ENCODE data around the gene CNTNAP1. TPM values are rescaled to one million over a fixed set of nuclear protein-coding genes. Genes with fewer than 3 reads are reported as not detected.
A peak's percentile ranks its signal among the peaks of the same experiment; 100 is the strongest.

The CNTNAP1 gene
- total and polyA plus RNA-seq, 8 donors: 0.76 to 13.3 (median 7.6) TPM

DNA sequence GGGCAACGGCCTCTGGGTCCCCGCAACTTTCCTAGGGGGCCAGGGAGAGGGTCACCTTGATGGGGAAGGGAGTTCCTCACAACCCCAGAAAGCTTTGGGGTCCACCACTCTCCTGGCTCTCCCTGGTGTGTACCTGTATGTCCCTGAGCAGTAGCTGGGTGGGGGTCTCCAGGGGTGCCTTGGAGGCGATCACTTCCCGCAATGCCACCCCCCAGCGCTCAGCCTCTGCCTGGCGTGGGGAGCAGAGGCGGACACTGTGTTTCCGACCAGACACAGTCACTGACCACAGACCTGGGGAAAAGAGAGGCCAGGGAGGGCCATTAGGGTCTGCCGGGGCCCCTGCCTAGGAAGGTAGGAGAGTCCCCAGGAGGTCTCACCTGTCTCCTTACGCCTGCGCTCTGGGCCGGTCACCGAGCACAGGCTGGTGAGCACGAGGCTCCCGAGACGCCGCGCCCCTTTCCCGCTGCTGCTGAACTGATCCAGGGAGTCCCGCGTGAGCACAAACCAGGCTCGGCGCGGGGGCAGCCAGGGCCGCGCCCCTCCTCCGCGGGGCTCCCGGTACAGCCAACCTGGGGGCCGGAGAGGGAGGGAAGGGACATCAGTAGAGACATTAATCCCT is 9.0 kb upstream of the CNTNAP1 start:
- no peaks in the 10 kb centered on the region for H3K9me3 ChIP-seq
- peaks cover 43 to 86% (median 73%) of the 10 kb centered on the region in 4 donors for H3K4me1 ChIP-seq
- peaks cover 0 to 54% (median 0%) of the 10 kb centered on the region in 3 donors for H3K27me3 ChIP-seq
- peaks cover 44 to 54% (median 53%) of the 10 kb centered on the region in 4 donors for H3K36me3 ChIP-seq
- peak in 1 of 2 donors; percentile 37 for DNase-seq
- intact Hi-C loops (cut with DNase I; ENCODE audit: low total_unique reads): no loop called here
- 49 to 63% (median 50%) methylated on average over 20 to 30 of the region's 30 CpGs for WGBS, 5 donors
- no peak for TF ChIP-seq POLR2A (IDR thresholded peaks at IDR 0.05)
- no peak for TF ChIP-seq POLR2AphosphoS5 (IDR thresholded peaks at IDR 0.05)
- TF ChIP-seq, protein P1, sequence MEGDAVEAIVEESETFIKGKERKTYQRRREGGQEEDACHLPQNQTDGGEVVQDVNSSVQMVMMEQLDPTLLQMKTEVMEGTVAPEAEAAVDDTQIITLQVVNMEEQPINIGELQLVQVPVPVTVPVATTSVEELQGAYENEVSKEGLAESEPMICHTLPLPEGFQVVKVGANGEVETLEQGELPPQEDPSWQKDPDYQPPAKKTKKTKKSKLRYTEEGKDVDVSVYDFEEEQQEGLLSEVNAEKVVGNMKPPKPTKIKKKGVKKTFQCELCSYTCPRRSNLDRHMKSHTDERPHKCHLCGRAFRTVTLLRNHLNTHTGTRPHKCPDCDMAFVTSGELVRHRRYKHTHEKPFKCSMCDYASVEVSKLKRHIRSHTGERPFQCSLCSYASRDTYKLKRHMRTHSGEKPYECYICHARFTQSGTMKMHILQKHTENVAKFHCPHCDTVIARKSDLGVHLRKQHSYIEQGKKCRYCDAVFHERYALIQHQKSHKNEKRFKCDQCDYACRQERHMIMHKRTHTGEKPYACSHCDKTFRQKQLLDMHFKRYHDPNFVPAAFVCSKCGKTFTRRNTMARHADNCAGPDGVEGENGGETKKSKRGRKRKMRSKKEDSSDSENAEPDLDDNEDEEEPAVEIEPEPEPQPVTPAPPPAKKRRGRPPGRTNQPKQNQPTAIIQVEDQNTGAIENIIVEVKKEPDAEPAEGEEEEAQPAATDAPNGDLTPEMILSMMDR (IDR thresholded peaks at IDR 0.05): no peak
- no peak for TF ChIP-seq EP300 (IDR thresholded peaks at IDR 0.05)
- peak overlapping the region; percentile 9 to 99 (median 96) for H3K27ac ChIP-seq
- peak overlapping the region; percentile 85 to 96 (median 90) for H3K4me3 ChIP-seq

- Histone ChIP-seq H3K4me3 (peak overlapping the region; percentile 85 to 96 (median 90)), H3K9me3 (no peaks in the 10 kb centered on the region), H3K36me3 (peaks cover 43 to 47% (median 45%) of the 10 kb centered on the region in 4 donors), H3K27me3 (peaks cover 0 to 54% (median 0%) of the 10 kb centered on the region in 3 donors), H3K4me1 (peaks cover 43 to 86% (median 73%) of the 10 kb centered on the region in 4 donors), H3K27ac (peak overlapping the region; percentile 25 to 99 (median 96))
- 6 to 11% (median 9%) methylated on average over 24 to 32 of the region's 32 CpGs for WGBS, 5 donors
- peak; percentile 45 to 82 for DNase-seq
- TF ChIP-seq, protein P1 (IDR thresholded peaks at IDR 0.05): peak in 3 of 7 experiments; percentile 21 to 50 (median 34)
- TF ChIP-seq POLR2AphosphoS5 (IDR thresholded peaks at IDR 0.05): no peak
- no peak for TF ChIP-seq POLR2A (IDR thresholded peaks at IDR 0.05)
- intact Hi-C loops (cut with DNase I; ENCODE audit: low total_unique reads): no loop called here
Observed at GRCh38 chr17:42673885-42674754, 8.2 kb upstream of the CNTNAP1 start.

GRCh38 chr17:42674755-42675347 is 7.5 kb upstream of the CNTNAP1 start:
- TF ChIP-seq, protein P1 (IDR thresholded peaks at IDR 0.05): peak in 1 of 7 experiments; percentile 5
- TF ChIP-seq POLR2AphosphoS5 (IDR thresholded peaks at IDR 0.05): no peak
- intact Hi-C loops (cut with DNase I; ENCODE audit: low total_unique reads): no loop called here
- Histone ChIP-seq H3K9me3 (no peaks in the 10 kb centered on the region), H3K36me3 (peaks cover 35 to 39% (median 38%) of the 10 kb centered on the region in 4 donors), H3K4me1 (peaks cover 45 to 86% (median 75%) of the 10 kb centered on the region in 4 donors), H3K27me3 (peaks cover 0 to 54% (median 0%) of the 10 kb centered on the region in 3 donors), H3K4me3 (peak overlapping the region; percentile 85 to 96 (median 90)), H3K27ac (peak overlapping the region; percentile 75 to 99 (median 96))
- DNase-seq: peak; percentile 66 to 67
- 14 to 34% (median 16%) methylated on average over 8 to 9 of the region's 9 CpGs for WGBS, 5 donors

- Histone ChIP-seq H3K36me3 (peaks cover 31 to 33% (median 32%) of the 10 kb centered on the region in 4 donors), H3K9me3 (no peaks in the 10 kb centered on the region), H3K4me1 (peaks cover 51 to 87% (median 78%) of the 10 kb centered on the region in 4 donors), H3K27me3 (peaks cover 0 to 54% (median 0%) of the 10 kb centered on the region in 3 donors), H3K27ac (peak overlapping the region; percentile 75 to 99 (median 96)), H3K4me3 (peak overlapping the region; percentile 85 to 96 (median 90))
- DNase-seq: peak; percentile 76 to 77
- intact Hi-C loops (cut with DNase I; ENCODE audit: low total_unique reads): no loop called here
- no peak for TF ChIP-seq POLR2AphosphoS5 (IDR thresholded peaks at IDR 0.05)
- TF ChIP-seq EP300 (IDR thresholded peaks at IDR 0.05): no peak
- no peak for TF ChIP-seq POLR2A (IDR thresholded peaks at IDR 0.05)
- TF ChIP-seq, protein P1 (IDR thresholded peaks at IDR 0.05): no peak
- WGBS, 5 donors: 0 to 1% (median 1%) methylated on average over 18 to 27 of the region's 27 CpGs
Observed at GRCh38 chr17:42675348-42675964, 6.9 kb upstream of the CNTNAP1 start.

Measured in stomach (tissue), 9 donors.